T-helper 1 cell treated with Interleukin-12 subunit alpha and Interleukin-12 subunit beta and Interleukin-4 antibody, amounts not matched to agents 30 ng/mL and 1 ng/mL, for 36 hours (primary cell): ENCODE data around the gene ARL15. TPM values are rescaled to one million over a fixed set of nuclear protein-coding genes. Genes with fewer than 3 reads are reported as not detected.

Experiments used
- intact Hi-C: fragments of 100-400 bp; cut with micrococcal nuclease; formaldehyde crosslinking; loops from one replicate; pipeline ENCODE4 v1.15.1; 2024
- total RNA-seq: library from RNA; stranded (reverse); gene quantifications from 2 replicates; pipeline ENCODE4 v1.2.3, GENCODE V29; 2022

Gene ARL15
- total RNA-seq, 1 donor from 2014 or later = 13.1 TPM

DNA sequence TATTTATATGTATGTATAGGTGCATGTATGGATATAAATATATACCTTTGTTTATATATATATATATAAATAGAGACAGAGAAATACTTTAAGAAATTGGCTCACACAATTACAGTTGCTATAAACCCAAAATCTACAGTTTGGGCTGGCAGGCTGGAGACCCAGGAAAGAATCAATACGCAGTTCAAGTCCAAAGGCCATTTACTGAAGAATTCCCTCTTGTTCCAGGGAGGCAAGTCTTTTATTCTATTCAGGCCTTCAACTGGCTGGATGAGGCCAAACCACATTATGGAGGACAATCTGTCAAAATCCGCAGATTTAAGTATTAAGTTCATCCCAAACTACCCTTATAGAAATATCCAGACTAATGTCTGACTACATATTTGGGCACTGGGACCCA, 144.7 kb downstream of the ARL15 start:
- intact Hi-C loops = no loop called here

DNA sequence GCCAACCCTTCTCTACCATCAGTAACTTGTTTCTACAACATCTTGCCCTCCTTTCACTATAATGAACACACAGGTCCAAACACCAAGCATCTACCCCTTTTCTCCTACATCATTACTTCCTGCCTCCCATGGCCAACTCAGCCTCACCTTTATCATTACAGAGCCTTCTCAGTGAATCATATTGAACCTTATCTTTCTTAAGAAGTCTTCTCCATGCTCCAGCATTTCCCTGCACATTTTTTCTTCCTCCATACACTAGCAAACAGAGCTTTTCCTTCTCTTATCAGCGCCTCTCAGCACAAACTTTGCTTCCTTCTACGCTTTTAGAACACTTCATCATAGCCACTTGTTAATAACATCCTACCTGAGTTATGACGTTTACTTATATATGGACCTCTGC, 148.2 kb downstream of the ARL15 start:
- intact Hi-C loops = no loop called here

DNA sequence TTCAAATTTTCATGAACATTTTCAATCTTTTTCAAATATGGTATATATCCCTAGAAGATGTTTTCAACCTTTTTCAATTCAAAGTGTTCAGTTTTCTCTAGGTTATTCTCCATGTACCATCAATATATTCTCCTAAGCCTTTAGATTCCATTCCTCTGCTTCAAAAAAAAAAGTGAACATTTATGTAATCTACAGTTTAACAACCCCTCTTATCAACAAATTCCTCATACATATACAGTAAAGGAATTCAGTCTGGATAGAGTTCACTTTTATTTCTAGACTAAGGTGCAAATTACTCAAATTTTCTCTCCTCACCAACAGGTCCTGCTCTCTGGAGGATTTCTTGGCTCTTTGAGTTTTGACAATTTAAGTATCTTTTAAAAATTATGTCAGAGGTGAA, 150.0 kb downstream of the ARL15 start:
- intact Hi-C loops = no loop called here

DNA sequence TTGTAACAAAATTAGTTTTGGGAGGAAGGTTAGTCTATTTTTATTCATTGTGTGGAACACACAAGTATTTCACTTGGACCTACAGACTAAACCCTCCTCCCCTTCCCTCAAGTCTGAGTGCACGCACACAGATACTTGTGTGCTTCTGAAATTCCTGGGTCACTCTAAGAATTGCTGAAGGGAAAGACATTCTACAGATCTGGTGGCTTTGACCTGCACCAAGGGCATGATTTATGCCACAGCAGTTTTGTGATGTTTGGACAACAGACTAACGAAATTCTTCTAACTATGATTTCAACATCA, 150.5 kb downstream of the ARL15 start:
- intact Hi-C loops = no loop called here

DNA sequence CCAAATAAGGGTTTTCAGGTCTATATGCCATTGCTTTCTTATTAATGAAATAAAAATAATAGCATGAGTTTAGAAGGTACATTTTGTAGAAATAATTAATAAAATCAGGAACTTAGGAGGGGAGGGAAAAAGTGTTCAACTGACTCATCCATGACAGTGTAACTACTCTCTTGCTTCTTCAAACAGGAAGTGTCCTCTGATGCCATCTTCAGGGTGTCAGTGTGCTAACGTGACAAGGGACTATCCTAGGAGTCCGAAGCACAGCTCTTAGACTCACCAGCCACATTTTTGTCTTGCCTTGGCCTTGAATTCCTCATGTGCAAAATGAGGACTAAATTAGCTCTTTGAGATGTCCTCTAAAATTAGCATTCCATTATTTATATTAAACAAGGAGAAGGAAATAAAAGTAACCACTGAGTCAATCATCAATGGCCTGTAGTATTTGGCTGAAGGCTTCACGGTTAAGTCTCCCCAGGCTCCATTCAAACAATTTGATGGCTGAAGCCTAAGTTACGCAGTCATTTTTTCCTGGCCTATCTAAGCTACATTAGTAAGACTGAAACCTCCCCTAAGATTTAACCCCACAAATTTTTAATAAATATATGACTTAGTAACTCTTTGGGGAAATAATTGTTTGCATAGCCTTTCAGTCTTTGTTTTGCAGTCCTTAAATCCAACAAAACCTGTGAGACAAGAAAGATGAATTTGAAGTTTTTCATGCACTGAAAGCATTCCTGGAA, 151.1 kb downstream of the ARL15 start:
- intact Hi-C loops = no loop called here

DNA sequence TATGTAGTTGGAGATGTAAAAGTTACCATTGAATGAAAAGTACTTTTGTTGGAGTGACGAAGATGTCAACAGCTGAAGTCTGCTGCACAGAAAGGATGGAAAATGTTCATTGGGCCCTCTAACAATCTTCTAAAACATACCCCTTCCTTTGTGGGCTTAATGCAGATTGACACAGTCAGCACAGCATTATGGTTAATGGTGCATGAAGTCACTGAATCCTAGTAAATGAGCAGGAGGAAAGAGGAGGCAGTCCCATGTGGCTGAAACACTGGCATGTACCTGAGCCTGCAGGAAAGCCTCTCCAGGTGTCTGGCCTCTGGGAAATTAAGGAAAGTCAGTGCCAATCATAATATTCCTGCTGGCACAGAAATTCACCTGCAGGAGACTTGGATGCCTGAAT, 153.8 kb downstream of the ARL15 start:
- intact Hi-C loops = no loop called here

DNA sequence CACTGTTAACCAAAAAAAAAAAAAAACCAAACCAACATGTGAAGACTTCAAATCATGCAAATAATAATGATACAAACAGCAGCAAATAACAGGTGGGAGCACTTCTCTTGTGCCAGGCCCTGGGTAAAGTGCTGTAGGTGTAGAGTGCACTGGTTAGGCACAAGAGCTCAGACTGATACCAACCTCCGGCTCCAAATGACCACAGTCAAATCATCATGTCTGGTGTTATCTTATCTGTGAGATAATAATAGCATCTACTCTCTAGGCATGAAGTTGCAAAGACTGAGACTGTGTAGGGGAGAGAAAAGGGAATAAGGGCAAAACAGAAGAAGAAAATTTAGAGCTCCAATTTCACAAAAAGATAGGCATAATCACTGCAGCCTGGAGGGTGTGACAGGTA, 159.5 kb downstream of the ARL15 start:
- intact Hi-C loops = no loop called here

DNA sequence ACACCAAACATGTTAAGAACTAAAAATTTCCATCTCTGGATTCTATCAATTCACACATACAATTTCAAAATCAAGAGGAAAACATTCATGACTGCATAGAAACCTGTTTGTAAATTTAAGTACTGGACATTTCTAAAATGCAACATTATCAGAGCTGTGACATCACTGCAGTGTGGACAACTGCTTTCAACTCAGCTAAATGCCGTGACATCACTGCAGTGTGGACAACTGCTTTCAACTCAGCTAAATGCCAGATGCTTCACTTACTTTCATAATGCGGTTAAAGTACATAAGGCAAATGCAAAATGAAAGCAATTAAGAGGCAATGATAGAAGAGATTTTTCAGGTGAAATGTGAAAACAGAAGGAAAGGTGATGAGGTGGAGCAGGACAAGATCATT, 161.5 kb downstream of the ARL15 start:
- intact Hi-C loops = no loop called here

DNA sequence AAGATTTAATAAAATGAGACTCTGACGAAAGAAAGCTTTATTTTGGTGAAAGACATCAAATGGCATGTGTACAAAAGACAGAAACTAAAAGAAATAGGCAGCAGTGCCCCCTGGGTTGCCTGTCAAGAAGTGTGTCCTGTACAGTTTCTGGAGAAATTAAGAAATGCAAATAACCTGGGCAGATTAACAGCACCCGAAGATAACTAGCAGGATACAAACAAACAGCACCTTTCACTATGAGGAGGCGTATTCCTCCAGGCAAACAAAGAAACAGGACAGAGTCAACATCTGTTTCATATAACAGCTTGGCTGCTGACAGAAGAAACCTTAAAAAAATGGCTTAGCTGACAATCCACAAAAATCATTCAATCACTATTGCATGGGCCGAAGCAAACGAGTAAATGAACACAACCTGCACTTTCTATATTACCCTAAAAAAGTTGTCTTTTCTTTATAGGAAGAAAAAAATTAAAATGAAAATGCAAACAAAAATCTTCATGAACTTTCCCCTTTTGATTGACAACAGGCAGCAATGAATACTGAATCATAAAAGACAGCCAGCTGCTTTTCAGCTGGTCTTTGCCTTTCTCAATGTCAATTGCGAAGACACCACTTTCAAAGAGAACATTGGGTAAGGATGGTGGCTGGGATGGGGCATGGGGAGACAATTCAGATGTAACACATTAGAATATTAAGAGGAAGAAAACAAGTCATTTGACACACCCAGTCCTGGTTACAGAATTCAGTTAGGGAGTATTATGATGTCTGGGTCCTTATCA, 162.1 kb downstream of the ARL15 start:
- intact Hi-C loops = no loop called here

DNA sequence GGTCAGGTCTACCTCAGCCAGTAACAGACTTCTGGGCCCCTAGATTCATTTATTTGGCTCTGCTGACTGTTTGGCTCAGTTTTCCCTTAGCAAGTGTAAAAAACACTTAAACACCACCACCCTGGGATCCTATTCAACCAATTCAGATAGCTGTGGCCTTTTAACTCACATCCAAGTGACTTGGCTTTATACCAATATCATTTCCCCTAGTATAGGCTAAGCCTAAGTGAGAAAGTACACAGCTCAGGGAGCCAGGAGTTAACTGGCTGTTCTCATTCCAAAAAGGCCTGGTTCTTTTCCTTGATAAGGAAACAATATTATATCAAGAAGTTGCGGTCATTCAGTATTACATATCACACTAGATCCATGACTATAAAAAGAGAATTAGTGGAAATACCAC, 163.5 kb downstream of the ARL15 start:
- intact Hi-C loops = no loop called here

DNA sequence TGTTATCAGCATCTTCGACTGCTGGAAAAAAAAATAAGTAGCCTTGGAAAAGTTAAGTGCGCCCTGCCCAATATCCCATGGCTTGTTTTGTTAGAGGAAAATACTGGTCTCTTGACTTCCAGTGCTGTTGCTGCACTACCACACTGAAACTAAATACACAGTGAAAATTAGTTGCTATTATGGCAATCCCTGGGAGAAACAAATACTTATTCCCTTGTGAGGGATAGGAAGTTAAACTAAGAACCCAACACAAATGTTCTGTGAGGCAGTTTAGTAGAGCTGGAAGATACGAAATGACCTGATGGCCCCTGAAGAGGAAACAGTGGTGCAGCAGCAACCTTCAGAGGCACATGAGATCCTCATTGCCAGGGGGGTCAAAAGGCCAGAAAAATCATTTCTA, 164.0 kb downstream of the ARL15 start:
- intact Hi-C loops = no loop called here

DNA sequence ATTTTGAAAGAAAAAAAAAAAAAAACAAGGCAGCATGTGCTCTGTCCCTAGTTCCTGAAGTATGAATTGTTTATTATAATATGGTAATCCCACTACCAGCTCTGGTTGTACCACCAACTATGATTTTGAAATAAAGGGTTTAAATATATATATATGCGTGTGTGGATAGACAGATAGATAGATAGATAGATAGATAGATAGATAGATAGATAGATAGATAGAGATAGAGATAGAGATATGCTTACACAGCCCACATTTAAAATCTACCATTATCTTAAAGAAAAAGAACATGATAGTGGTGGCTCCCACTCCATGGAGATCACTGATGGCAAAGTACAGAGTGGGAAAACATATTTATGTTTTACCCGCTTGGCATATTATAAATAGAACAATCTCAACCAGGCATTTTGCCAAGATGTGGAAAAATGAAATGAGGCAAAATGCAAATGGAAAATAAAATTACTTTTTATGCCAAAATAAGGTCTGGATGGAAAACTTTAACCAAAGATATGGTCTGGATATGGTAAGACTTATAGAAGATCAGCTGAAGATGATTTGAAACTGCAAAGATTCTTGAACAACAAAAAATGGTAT, 170.0 kb downstream of the ARL15 start:
- intact Hi-C loops = no loop called here

DNA sequence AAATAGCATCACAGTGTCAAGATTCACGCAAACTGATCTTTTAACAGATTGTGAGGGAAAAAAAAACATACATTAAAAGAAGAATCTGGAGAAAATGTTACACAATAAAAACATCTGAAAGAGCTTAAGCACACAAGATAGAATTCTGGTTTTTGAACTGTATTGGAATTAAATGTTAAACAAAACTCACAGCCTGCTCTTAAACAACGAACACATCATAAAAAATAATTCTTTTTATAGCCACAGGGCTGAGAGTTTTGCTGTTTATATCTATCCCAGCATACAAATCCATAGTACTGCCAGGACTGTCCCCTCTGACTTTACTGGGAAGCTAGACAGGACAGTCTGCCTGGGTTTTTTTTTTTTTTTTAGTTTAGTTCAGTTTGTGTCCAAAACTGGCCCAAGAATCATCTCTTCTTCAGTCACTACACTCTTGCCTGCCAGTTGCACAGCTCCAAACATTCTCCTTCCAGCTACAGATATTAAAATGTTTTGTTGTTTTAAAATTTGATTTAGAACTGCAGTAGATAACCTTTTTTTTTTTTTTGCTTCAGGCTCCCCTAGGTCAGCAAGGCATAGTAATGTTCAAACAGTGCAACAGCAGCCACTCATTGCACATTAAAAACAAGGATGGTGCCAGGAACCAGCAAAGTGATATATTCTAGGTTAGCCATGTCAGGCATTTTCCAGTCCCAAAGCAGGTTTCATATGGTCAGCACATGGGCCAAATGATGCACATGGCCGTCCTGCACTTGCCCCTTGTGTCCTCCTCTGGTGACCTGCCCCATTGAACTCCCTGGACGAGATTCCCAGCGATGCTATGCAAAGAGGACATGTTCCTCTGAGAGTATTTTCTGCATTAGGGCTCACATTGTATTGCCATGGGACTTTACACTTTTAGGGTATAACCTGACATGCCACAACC, 173.6 kb downstream of the ARL15 start:
- intact Hi-C loops = no loop called here

DNA sequence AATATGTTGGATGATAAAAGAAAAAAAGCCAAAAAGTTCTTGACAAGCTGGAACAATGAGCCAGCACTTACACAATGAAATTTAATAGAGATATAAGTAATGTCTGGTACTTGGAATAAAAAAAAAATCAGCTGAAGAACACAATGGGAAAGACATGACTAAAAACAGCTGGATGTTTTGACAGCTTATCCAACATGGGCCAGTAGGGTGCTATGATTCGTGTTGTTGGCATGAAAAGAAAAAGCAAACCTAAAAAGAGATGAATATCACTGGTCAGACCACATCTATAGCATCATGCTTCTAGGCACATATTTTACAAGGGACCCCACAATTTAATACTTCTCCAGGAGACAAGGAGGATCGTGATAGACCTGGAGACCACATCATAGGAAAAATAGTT, 175.3 kb downstream of the ARL15 start:
- intact Hi-C loops = no loop called here

DNA sequence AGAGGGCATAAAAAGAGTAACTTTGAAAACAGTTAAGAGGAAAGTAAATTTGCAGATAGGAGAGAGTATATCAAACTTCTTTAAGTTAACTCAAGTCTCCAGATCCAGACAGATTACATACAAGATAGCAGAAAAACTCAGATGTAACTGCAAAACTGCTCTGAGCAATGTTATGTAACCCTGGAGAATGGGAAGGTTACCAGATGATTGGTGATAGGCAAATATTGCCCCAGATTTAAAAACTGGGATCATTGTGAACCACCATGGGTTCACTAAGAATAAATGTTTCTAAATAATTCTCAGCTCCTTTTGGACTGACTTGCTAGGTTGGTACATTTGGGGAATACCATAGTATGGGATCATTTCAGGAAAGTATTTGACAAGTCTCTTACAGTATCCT, 176.5 kb downstream of the ARL15 start:
- intact Hi-C loops = no loop called here

DNA sequence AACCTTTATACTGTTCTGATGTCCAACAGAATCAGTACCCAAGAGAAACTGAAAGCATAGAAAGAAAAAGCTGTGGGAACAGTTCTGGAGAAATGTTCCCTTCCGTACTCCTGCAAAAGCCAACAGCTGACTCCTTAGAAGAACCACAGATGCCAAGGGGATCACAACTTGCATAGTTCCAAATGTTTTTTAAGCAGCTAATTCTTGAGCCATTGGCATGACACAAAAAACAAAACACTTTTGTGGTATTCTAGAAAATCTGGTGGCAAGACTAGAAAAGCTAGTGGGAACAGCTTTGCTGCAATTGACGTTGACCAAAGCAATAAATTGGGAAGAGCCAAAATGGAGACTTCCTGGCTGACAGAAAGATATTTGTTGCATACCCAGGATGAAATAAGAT, 189.9 kb downstream of the ARL15 start:
- intact Hi-C loops = no loop called here

DNA sequence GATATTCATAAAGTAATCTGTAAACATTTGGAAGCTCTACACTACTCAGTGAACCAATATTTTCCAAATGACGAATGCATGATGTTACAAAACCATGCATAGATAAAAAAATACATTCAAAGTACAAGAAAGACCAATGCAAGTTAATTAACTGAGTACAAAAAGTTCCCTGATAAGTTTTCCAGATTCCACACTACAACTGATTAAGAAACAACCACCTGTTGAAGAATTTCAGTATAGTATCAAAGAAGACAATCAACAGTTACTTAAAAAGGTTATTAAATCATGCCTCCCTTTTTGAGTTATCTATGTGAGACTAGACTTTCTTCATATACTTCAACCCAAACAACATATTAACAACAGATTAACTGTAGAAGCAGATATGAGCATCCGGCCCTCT, 192.4 kb downstream of the ARL15 start:
- intact Hi-C loops = no loop called here

DNA sequence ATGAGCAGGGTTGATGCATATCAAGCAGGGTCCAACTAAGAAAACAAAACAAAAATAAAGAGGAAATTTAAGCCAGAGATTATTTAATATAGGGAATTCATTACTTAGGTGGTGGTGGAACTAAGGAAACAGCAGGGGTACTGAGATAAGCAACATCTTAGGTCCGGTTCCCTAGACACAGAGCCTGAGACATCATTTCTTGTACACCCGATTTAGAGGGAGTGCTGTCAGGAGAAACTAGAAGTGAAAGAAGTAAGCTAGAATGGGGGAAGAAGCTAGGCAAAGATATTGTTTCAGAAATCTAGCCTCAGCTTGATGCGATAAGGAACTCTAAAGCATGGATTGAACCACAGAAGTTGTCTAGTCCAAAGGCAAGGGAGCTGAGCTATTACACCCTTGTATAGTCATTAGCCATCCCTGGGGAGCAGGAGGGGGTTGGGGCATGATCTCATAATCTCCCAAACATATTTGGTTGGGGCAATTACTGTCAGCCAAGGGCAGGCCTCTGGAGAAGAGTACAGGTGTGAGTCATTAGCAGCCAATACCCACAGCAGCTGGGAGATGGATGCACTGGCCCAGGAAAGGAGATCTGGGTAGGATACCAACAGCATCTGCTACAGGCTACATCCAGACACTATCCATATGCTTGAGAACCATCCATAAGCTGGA, 194.5 kb downstream of the ARL15 start:
- intact Hi-C loops = no loop called here

DNA sequence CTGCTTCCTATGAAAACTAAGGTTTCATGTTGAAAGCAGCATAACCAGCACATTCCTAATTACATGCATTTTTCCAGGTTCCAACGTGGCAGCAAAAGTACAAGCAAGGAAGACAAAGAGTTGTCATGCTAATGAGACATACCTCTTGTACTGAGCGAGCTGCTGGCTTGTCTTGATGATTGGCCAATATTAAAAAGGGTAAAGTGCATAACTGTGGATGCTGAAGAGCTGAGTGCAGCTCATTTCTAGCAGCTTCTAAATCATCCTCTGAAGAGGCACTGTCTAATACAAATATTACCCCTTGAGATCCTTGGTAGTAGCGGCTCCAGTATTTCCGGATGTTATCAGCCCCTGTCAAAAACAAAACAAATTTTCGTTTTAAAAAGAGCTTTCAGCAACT, 197.3 kb downstream of the ARL15 start:
- intact Hi-C loops = no loop called here

DNA sequence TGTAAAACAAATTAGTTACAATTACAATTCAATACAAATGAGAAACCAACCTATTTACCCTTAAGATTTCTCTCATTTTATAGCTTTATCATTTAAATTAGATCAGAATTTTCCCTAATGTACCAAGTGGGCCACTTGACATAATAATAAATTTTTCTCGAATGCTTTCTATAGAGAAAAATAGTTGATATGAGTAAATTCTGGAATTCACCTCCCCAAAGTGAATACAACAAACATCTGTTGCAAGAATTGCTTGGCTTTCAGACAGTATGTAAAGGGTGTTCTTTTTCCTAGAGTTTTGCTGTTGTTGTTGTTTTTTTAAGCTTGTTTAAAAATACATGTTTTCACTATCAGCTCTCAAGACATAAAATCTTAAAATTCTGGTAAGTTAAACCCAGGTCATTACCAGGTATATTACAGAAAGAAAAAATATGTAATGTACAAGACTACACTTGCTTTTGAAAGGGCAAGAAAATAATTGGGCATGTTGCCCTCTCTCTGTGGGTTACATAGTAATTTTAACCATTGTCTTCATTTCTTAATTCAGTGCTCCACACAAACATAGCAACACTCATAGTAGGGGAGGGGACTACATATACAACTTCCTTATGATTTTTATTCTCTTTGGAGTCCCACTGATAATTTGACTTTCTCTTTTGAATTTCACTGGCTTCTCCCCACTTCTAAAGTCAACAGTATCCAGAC, 200.6 kb downstream of the ARL15 start:
- intact Hi-C loops = no loop called here

DNA sequence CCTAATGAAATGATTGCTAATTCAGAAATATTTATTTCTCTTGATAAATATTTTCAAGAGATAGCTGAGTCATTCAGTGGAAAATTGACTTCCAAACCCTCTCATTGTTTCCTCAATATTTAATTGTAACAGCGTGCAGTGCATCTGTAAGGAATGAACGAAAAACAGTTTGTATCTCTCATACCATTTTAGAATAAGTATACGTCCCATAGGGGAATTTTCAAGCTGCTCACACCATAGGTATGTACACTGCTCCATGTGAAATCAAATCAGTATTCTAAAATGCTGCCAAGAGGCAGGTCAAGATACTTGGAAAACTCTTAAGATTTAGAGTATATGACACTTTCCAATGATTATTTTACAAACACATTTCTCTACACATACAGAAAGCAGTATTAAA, 202.2 kb downstream of the ARL15 start:
- intact Hi-C loops = no loop called here
